SU-DHL-6 (cell line): ENCODE measurements around the gene BABAM1.
A peak's percentile ranks its signal among the peaks of the same experiment; 100 is the strongest.

Experiments
- H2AFZ ChIP-seq: fragments of 200-600 bp; sonication (generic); 2 replicates; pipeline ENCODE4 v1.6.1; 2014; ENCODE audit warnings: low read depth, mild to moderate bottlenecking, moderate library complexity, mixed read lengths, antibody characterized with exemption, low read length; ENCODE audit not compliant: severe bottlenecking
- H3F3A ChIP-seq: fragments of 200-600 bp; shearing (Covaris generic); 2 replicates; pipeline ENCODE4 v1.6.0; 2016; ENCODE audit warnings: antibody characterized with exemption, mild to moderate bottlenecking; ENCODE audit not compliant: insufficient read depth
- H3K27ac ChIP-seq: fragments of 200-600 bp; sonication (generic); 2 replicates; pipeline ENCODE4 v1.5.1; 2016; ENCODE audit warnings: low read depth, mild to moderate bottlenecking, low read length, moderate library complexity, mixed read lengths
- H3K27me3 ChIP-seq: fragments of 200-600 bp; sonication (generic), shearing (Covaris generic); 2 replicates; pipeline ENCODE4 v1.6.0; 2014; ENCODE audit warnings: mild to moderate bottlenecking, low read length
- H3K36me3 ChIP-seq: fragments of 200-600 bp; sonication (generic); 2 replicates; pipeline ENCODE4 v1.6.1; 2014; ENCODE audit warnings: mild to moderate bottlenecking, low read length, mixed read lengths
- H3K4me2 ChIP-seq: fragments of 300-600, 200-600 bp; shearing (Covaris generic), sonication (generic); 2 replicates; pipeline ENCODE4 v1.6.0; 2014; ENCODE audit warnings: low read length, low read depth, mild to moderate bottlenecking; ENCODE audit not compliant: poor library complexity, severe bottlenecking
- H3K4me3 ChIP-seq: fragments of 200-600 bp; sonication (generic); 2 replicates; pipeline ENCODE4 v1.5.1; 2014; ENCODE audit warnings: antibody characterized with exemption, low read length, mild to moderate bottlenecking, mixed read lengths; ENCODE audit not compliant: insufficient read depth, poor library complexity, severe bottlenecking
- H3K79me2 ChIP-seq: fragments of 200-600 bp; sonication (generic); 2 replicates; pipeline ENCODE4 v1.6.1; 2014; ENCODE audit warnings: mild to moderate bottlenecking, low read length, moderate library complexity; ENCODE audit not compliant: insufficient read depth
- H3K9ac ChIP-seq: fragments of 200-600 bp; sonication (generic); 2 replicates; pipeline ENCODE4 v1.7.0; 2014; ENCODE audit warnings: mild to moderate bottlenecking, low read length
- H3K9me2 ChIP-seq: fragments of 200-600 bp; sonication (generic); replicated peaks from 2 replicates; pipeline ENCODE4 v1.6.1; 2014; ENCODE audit warnings: low read length; ENCODE audit not compliant: insufficient read depth
- H3K9me3 ChIP-seq: fragments of 200-600 bp; sonication (generic); 2 replicates; pipeline ENCODE4 v1.6.1; 2014; ENCODE audit warnings: low read length, mixed read lengths; ENCODE audit not compliant: insufficient read depth
- H4K20me1 ChIP-seq: fragments of 200-600 bp; sonication (generic); 2 replicates; pipeline ENCODE4 v1.6.1; 2014; ENCODE audit warnings: low read depth, mild to moderate bottlenecking, antibody characterized with exemption, low read length, moderate library complexity, mixed read lengths
- CTCF ChIP-seq: fragments of 200-600 bp; sonication (generic); IDR thresholded peaks from one replicate; pipeline ENCODE4 v1.5.1; 2017; ENCODE audit warnings: antibody characterized with exemption, mild to moderate bottlenecking, low read length, moderate library complexity; ENCODE audit not compliant: insufficient read depth, poor library complexity, severe bottlenecking
- EZH2phosphoT487 ChIP-seq: fragments of 200-600 bp; sonication (generic), shearing (Covaris generic); conservative IDR thresholded peaks from 2 replicates; pipeline ENCODE4 v1.6.1; 2018; ENCODE audit warnings: mild to moderate bottlenecking, antibody characterized with exemption, low read length, moderate library complexity, mixed read lengths

The BABAM1 gene

DNA sequence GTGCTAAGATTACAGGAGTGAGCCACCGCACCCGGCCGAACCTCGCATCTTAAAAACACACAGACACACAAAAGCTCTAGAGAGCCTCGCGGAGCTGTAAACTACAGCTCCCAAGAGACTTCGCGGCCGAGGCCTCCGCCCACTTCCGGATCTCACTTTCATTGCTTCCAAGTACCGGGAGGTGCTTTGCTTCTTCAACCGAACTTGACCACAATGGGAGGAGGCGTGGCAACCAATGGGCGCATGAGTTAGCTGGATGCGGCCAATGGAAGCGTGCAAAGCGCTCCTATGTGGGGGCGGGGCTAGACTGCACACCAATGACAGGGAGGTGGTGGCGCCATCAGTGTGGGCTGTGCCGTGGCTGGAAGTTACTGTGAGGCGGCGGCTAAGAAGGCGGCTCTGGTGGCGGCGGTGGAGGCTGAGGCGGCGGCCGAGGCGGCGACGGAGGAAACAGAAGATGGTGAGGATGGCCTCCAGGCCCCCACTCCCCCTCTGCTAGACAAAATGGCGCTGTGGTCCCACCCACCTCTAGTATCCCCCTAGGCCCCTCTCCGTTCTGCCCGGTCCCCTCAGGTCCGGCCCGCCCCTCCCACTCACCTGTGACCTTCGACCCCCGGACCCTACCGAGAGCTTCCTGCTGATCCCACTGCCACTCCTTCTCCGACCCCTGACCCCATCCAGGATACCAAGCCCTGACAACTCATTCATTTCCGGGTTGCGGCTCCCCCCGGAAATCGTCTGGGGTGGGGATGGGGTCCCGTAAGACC, 42.1 kb downstream of the BABAM1 start, which contains the start of gene DDA1:
TSS of gene DDA1 (plus strand) at position 366 of the 767 bp plus-strand sequence. CDS start at position 458, 92 bp downstream.
- Histone ChIP-seq H2AFZ (no peak within 1 kb of the TSS), H3K36me3 (no peaks in the 10 kb centered on the region), H3K27me3 (no peaks in the 10 kb centered on the region), H3K9me3 (no peaks in the 10 kb centered on the region), H3K9me2 (no peaks in the 10 kb centered on the region), H3K27ac (peak within 1 kb of the TSS; percentile 48), H4K20me1 (no peaks in the 10 kb centered on the region), H3K9ac (peak within 1 kb of the TSS; percentile 97), H3K4me2 (peak within 1 kb of the TSS; percentile 86), H3K79me2 (peaks cover 42% of the 10 kb centered on the region), H3K4me3 (peak within 1 kb of the TSS; percentile 99), H3F3A (peaks cover 8% of the 10 kb centered on the region; the same call in 1 of the 2 replicates)
- no peak for TF ChIP-seq EZH2phosphoT487
- no peak for TF ChIP-seq CTCF

GRCh38 chr19:17309965-17310461, 42.8 kb downstream of the BABAM1 start:
- peak overlapping the region; percentile 48 for H3K27ac ChIP-seq
- peaks cover 42% of the 10 kb centered on the region for H3K79me2 ChIP-seq
- H4K20me1 ChIP-seq: no peaks in the 10 kb centered on the region
- H2AFZ ChIP-seq: no peak overlapping the region
- no peaks in the 10 kb centered on the region for H3K9me2 ChIP-seq
- H3F3A ChIP-seq: peaks cover 2% of the 10 kb centered on the region; the same call in 1 of the 2 replicates
- H3K4me3 ChIP-seq: peak overlapping the region; percentile 99
- peak overlapping the region; percentile 97 for H3K9ac ChIP-seq
- H3K36me3 ChIP-seq: no peaks in the 10 kb centered on the region
- no peaks in the 10 kb centered on the region for H3K9me3 ChIP-seq
- H3K4me2 ChIP-seq: peak overlapping the region; percentile 86
- H3K27me3 ChIP-seq: no peaks in the 10 kb centered on the region
- no peak for TF ChIP-seq CTCF
- TF ChIP-seq EZH2phosphoT487: no peak

DNA sequence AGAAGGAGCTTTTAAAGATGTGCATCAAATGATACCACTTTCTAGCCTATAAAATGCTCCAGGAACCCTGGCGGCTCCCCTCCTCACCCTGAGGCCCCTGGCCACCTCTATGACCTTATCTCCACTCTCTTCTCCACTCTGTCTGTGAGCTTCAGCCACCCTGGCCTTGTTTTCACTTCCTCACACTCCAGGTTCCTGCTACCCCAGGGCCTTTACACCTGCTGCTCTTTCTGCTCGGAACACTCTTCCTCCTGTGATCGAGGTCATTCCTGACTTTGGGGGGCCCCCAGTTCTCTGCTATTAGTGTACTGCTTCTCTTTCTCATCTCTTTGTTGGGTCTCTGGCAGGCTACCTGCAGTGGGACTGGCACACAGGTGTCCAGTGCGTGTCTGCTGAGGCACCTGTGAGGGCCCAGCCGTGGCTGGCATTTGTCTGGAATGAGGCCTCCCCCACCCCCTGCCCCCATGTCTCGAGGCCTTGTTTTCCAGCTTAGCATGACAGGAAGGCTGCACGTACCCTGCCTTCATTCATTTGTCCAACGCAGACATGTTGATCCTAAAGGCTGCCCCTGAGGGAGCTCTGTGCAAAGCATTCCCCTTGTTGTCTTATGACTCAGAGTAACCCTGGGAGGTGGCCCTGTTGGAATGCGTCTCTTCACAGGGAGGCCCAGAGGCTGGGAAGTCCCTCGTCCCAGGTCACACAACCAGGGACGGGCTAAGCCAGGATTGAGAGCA, 44.4 kb downstream of the BABAM1 start:
- H4K20me1 ChIP-seq: no peaks in the 10 kb centered on the region
- H3K27ac ChIP-seq: no peak overlapping the region
- no peaks in the 10 kb centered on the region for H3K36me3 ChIP-seq
- H3K9me3 ChIP-seq: no peaks in the 10 kb centered on the region
- H3F3A ChIP-seq: no peaks in the 10 kb centered on the region
- no peaks in the 10 kb centered on the region for H3K9me2 ChIP-seq
- peaks cover 37% of the 10 kb centered on the region for H3K79me2 ChIP-seq
- H2AFZ ChIP-seq: no peak overlapping the region
- H3K4me3 ChIP-seq: no peak overlapping the region
- H3K9ac ChIP-seq: no peak overlapping the region
- H3K27me3 ChIP-seq: no peaks in the 10 kb centered on the region
- TF ChIP-seq CTCF: no peak
- TF ChIP-seq EZH2phosphoT487: no peak
- H3K4me2 ChIP-seq: no peak overlapping the region
